ENCODE data around the gene HRH2. TPM values are rescaled to one million over a fixed set of nuclear protein-coding genes. Genes with fewer than 3 reads are reported as not detected.
"Not testable (repeated sequence)": the region's sequence is repeated elsewhere in the genome, so short reads cannot be mapped to it uniquely, and the experiment has no call there.

Gene HRH2
- total and polyA plus RNA-seq, 4 experiments from 2014 or later, result 0.63 to 5.2 (median 4.1) TPM

GRCh38 chr5:175616527-175616926 lies 41.3 kb upstream of the HRH2 start:
- DNase-seq; POLR2A ChIA-PET (ENCODE audit: partially characterized antibody); H3K36me3 ChIP-seq (ENCODE audit: insufficient read depth, low read length); H3K4me1 ChIP-seq (ENCODE audit: insufficient read depth, low read length); H3K4me3 Mint-ChIP-seq; H3K27me3 ChIP-seq (ENCODE audit: insufficient read depth, low read length); H3K4me1 Mint-ChIP-seq; H3K27ac Mint-ChIP-seq; H3K36me3 Mint-ChIP-seq; H3K9me3 Mint-ChIP-seq; CTCF ChIA-PET (ENCODE audit: partially characterized antibody); H3K9me3 ChIP-seq (ENCODE audit: control insufficient read depth in 1 of 2, low read length in 2 of 2); H3K4me3 ChIP-seq (ENCODE audit: low read length in 2 of 2); H3K27ac ChIP-seq (ENCODE audit: low read depth, low read length); intact Hi-C loops (cut with micrococcal nuclease); H3K27me3 Mint-ChIP-seq: not testable (repeated sequence)

- POLR2A ChIA-PET (ENCODE audit: partially characterized antibody), result no interaction called here
- Mint-ChIP-seq H3K9me3 (peaks cover 0 to 12% (median 4%) of the 10 kb centered on the region in 8 donors), H3K4me3 (no peak overlapping the region), H3K27ac (peak overlapping the region in 1 of 7 donors; percentile 60), H3K27me3 (peaks cover 0 to 3% of the 10 kb centered on the region in 2 donors), H3K36me3 (peaks cover 0 to 5% of the 10 kb centered on the region in 2 donors), H3K4me1 (peaks cover 0 to 8% (median 4%) of the 10 kb centered on the region in 4 donors)
- DNase-seq, result no peak
- no peak overlapping the region for H3K4me3 ChIP-seq (ENCODE audit: low read length in 2 of 2)
- intact Hi-C loops (cut with micrococcal nuclease), result no loop called here
- no peaks in the 10 kb centered on the region for H3K4me1 ChIP-seq (ENCODE audit: insufficient read depth, low read length)
- no peak overlapping the region for H3K27ac ChIP-seq (ENCODE audit: low read depth, low read length)
- CTCF ChIA-PET (ENCODE audit: partially characterized antibody), result no interaction called here
- no peaks in the 10 kb centered on the region for H3K9me3 ChIP-seq (ENCODE audit: control insufficient read depth in 1 of 2, low read length in 2 of 2)
- H3K27me3 ChIP-seq (ENCODE audit: insufficient read depth, low read length), result no peaks in the 10 kb centered on the region
- no peaks in the 10 kb centered on the region for H3K36me3 ChIP-seq (ENCODE audit: insufficient read depth, low read length)
Observed at GRCh38 chr5:175617447-175617846, 40.4 kb upstream of the HRH2 start.

- Histone ChIP-seq H3K4me3 (ENCODE audit: low read length in 2 of 2) (no peak overlapping the region), H3K27me3 (ENCODE audit: insufficient read depth, low read length) (no peaks in the 10 kb centered on the region), H3K36me3 (ENCODE audit: insufficient read depth, low read length) (no peaks in the 10 kb centered on the region), H3K27ac (ENCODE audit: low read depth, low read length) (no peak overlapping the region), H3K9me3 (ENCODE audit: control insufficient read depth in 1 of 2, low read length in 2 of 2) (no peaks in the 10 kb centered on the region), H3K4me1 (ENCODE audit: insufficient read depth, low read length) (no peaks in the 10 kb centered on the region)
- POLR2A ChIA-PET (ENCODE audit: partially characterized antibody), result no interaction called here
- H3K36me3 Mint-ChIP-seq, result peaks cover 2 to 3% of the 10 kb centered on the region in 2 donors
- CTCF ChIA-PET (ENCODE audit: partially characterized antibody), result no interaction called here
- H3K4me1 Mint-ChIP-seq, result peaks cover 0 to 7% (median 2%) of the 10 kb centered on the region in 4 donors
- H3K27me3 Mint-ChIP-seq, result peaks cover 2% of the 10 kb centered on the region in 2 donors
- no peak overlapping the region for H3K27ac Mint-ChIP-seq
- no peak for DNase-seq
- intact Hi-C loops (cut with micrococcal nuclease), result no loop called here
- H3K4me3 Mint-ChIP-seq, result no peak overlapping the region
- H3K9me3 Mint-ChIP-seq, result peaks cover 0 to 7% (median 4%) of the 10 kb centered on the region in 8 donors
Observed at GRCh38 chr5:175620527-175620926, 37.3 kb upstream of the HRH2 start.

- Mint-ChIP-seq H3K9me3 (peaks cover 0 to 16% (median 7%) of the 10 kb centered on the region in 8 donors), H3K4me1 (peaks cover 0 to 1% (median 0%) of the 10 kb centered on the region in 4 donors), H3K4me3 (no peak overlapping the region), H3K27me3 (peaks cover 2% of the 10 kb centered on the region in 2 donors), H3K27ac (no peak overlapping the region), H3K36me3 (peaks cover 2 to 10% of the 10 kb centered on the region in 2 donors)
- Histone ChIP-seq H3K27ac (ENCODE audit: low read depth, low read length) (no peak overlapping the region), H3K9me3 (ENCODE audit: control insufficient read depth in 1 of 2, low read length in 2 of 2) (no peaks in the 10 kb centered on the region), H3K27me3 (ENCODE audit: insufficient read depth, low read length) (no peaks in the 10 kb centered on the region), H3K4me1 (ENCODE audit: insufficient read depth, low read length) (no peaks in the 10 kb centered on the region), H3K36me3 (ENCODE audit: insufficient read depth, low read length) (no peaks in the 10 kb centered on the region), H3K4me3 (ENCODE audit: low read length in 2 of 2) (no peak overlapping the region)
- intact Hi-C loops (cut with micrococcal nuclease), result no loop called here
- ChIA-PET POLR2A (ENCODE audit: partially characterized antibody) (no interaction called here), CTCF (ENCODE audit: partially characterized antibody) (interaction anchor here (0.5 to 0.6 kb wide), 2 partner anchors 22 to 176 kb away, joined by 3 read pairs; no protein-coding TSS in a partner anchor)
- no peak for DNase-seq
Observed at GRCh38 chr5:175621971-175622370, 35.9 kb upstream of the HRH2 start.

DNA sequence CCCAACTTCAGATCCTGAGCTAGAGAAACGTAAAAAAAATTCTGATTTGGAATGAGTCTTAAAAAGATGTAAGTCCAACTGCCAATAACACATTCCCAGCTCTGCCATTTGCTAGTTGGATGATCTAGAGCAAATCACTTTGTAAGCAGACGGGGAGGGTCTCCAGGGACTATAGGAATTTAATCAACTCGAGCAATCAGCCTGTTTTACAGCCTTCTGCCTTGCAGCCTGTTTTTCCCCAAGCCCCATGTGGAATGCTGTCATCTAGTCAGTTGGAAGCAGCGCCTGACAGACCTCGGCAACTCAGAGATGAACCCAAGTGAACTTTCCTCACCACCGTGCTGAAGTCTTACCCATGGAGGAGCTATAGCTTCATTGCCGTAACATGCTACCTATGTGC lies 34.8 kb upstream of the HRH2 start:
- peaks cover 2 to 10% of the 10 kb centered on the region in 2 donors for H3K36me3 Mint-ChIP-seq
- no peak overlapping the region for H3K4me3 Mint-ChIP-seq
- H3K9me3 Mint-ChIP-seq, result peaks cover 0 to 16% (median 9%) of the 10 kb centered on the region in 8 donors
- H3K27ac Mint-ChIP-seq, result no peak overlapping the region
- ChIA-PET POLR2A (ENCODE audit: partially characterized antibody) (no interaction called here), CTCF (ENCODE audit: partially characterized antibody) (interaction anchor here (1.2 kb wide), 1 partner anchor 18 kb away, joined by 3 read pairs; no protein-coding TSS in a partner anchor)
- no peak for DNase-seq
- H3K9me3 ChIP-seq (ENCODE audit: control insufficient read depth in 1 of 2, low read length in 2 of 2), result no peaks in the 10 kb centered on the region
- H3K36me3 ChIP-seq (ENCODE audit: insufficient read depth, low read length), result no peaks in the 10 kb centered on the region
- H3K27ac ChIP-seq (ENCODE audit: low read depth, low read length), result no peak overlapping the region
- H3K4me3 ChIP-seq (ENCODE audit: low read length in 2 of 2), result no peak overlapping the region
- H3K4me1 Mint-ChIP-seq, result peaks cover 0 to 3% (median 0%) of the 10 kb centered on the region in 4 donors
- intact Hi-C loops (cut with micrococcal nuclease), result no loop called here
- H3K4me1 ChIP-seq (ENCODE audit: insufficient read depth, low read length), result no peaks in the 10 kb centered on the region
- H3K27me3 Mint-ChIP-seq, result peaks cover 2% of the 10 kb centered on the region in 2 donors
- H3K27me3 ChIP-seq (ENCODE audit: insufficient read depth, low read length), result no peaks in the 10 kb centered on the region

- CTCF ChIA-PET (ENCODE audit: partially characterized antibody), result no interaction called here
- Histone ChIP-seq H3K4me1 (ENCODE audit: insufficient read depth, low read length) (no peaks in the 10 kb centered on the region), H3K36me3 (ENCODE audit: insufficient read depth, low read length) (no peaks in the 10 kb centered on the region), H3K9me3 (ENCODE audit: control insufficient read depth in 1 of 2, low read length in 2 of 2) (no peaks in the 10 kb centered on the region), H3K27me3 (ENCODE audit: insufficient read depth, low read length) (no peaks in the 10 kb centered on the region), H3K4me3 (ENCODE audit: low read length in 2 of 2) (no peak overlapping the region), H3K27ac (ENCODE audit: low read depth, low read length) (no peak overlapping the region)
- POLR2A ChIA-PET (ENCODE audit: partially characterized antibody), result interaction anchor here (0.5 kb wide), 1 partner anchor 11 kb away, joined by 3 read pairs; no protein-coding TSS in a partner anchor
- H3K4me3 Mint-ChIP-seq, result no peak overlapping the region
- H3K36me3 Mint-ChIP-seq, result peaks cover 2 to 10% of the 10 kb centered on the region in 2 donors
- peaks cover 0 to 22% (median 10%) of the 10 kb centered on the region in 8 donors for H3K9me3 Mint-ChIP-seq
- H3K27me3 Mint-ChIP-seq, result peaks cover 2% of the 10 kb centered on the region in 2 donors
- DNase-seq, result no peak
- H3K4me1 Mint-ChIP-seq, result peaks cover 0 to 2% (median 0%) of the 10 kb centered on the region in 4 donors
- intact Hi-C loops (cut with micrococcal nuclease), result no loop called here
- H3K27ac Mint-ChIP-seq, result no peak overlapping the region
Observed at GRCh38 chr5:175624316-175624715, 33.6 kb upstream of the HRH2 start.

- no peak for DNase-seq
- Histone ChIP-seq H3K27ac (ENCODE audit: low read depth, low read length) (no peak overlapping the region), H3K4me1 (ENCODE audit: insufficient read depth, low read length) (no peaks in the 10 kb centered on the region), H3K36me3 (ENCODE audit: insufficient read depth, low read length) (no peaks in the 10 kb centered on the region), H3K27me3 (ENCODE audit: insufficient read depth, low read length) (no peaks in the 10 kb centered on the region), H3K9me3 (ENCODE audit: control insufficient read depth in 1 of 2, low read length in 2 of 2) (no peaks in the 10 kb centered on the region), H3K4me3 (ENCODE audit: low read length in 2 of 2) (no peak overlapping the region)
- Mint-ChIP-seq H3K27ac (no peak overlapping the region), H3K9me3 (peaks cover 4 to 31% (median 17%) of the 10 kb centered on the region in 8 donors), H3K4me1 (peaks cover 0 to 2% (median 0%) of the 10 kb centered on the region in 4 donors), H3K4me3 (no peak overlapping the region), H3K27me3 (peaks cover 2% of the 10 kb centered on the region in 2 donors), H3K36me3 (peaks cover 2 to 10% of the 10 kb centered on the region in 2 donors)
- ChIA-PET POLR2A (ENCODE audit: partially characterized antibody) (no interaction called here), CTCF (ENCODE audit: partially characterized antibody) (no interaction called here)
- intact Hi-C loops (cut with micrococcal nuclease), result no loop called here
Observed at GRCh38 chr5:175627005-175627404, 30.9 kb upstream of the HRH2 start.
